Measurements from ENCODE around the gene PSMC6.
A peak's percentile ranks its signal among the peaks of the same experiment; 100 is the strongest.
"Not testable (repeated sequence)": the region's sequence is repeated elsewhere in the genome, so short reads cannot be mapped to it uniquely, and the experiment has no call there.

Gene PSMC6

GRCh38 chr14:52729035-52729434, 22.0 kb downstream of the PSMC6 start:
- not testable (repeated sequence) for H2BK12ac ChIP-seq (ENCODE audit: low read length); H3K4me3 ChIP-seq (ENCODE audit: low read length in 2 of 2); H4K8ac ChIP-seq (ENCODE audit: low read depth, low read length); H3K79me1 ChIP-seq (ENCODE audit: low read depth, low read length); H3K9me3 ChIP-seq (replicated peaks in 1 of 2; ENCODE audit: control insufficient read depth in 2 of 2, insufficient read depth in 1 of 2, low read depth in 1 of 2, low read length in 2 of 2); H3K27ac ChIP-seq (replicated peaks; ENCODE audit: low read length); H4K91ac ChIP-seq (ENCODE audit: low read depth, low read length, poor library complexity); H2AFZ ChIP-seq (ENCODE audit: low read length); DNase-seq (ENCODE audit: low spot score); H3K18ac ChIP-seq (ENCODE audit: low read length); H3K23ac ChIP-seq (ENCODE audit: low read depth, low read length, poor library complexity); H3K9ac ChIP-seq (ENCODE audit: low read depth, low read length, poor library complexity); H2BK120ac ChIP-seq (ENCODE audit: low read depth, low read length); H3K27me3 ChIP-seq (ENCODE audit: control insufficient read depth in 3 of 3, insufficient read depth in 3 of 3, low read depth in 1 of 3, low read length in 3 of 3); H2BK15ac ChIP-seq (ENCODE audit: low read length); H3K4me1 ChIP-seq (ENCODE audit: control insufficient read depth in 2 of 2, insufficient read depth in 1 of 2, low read depth in 1 of 2, low read length in 2 of 2); H2AK5ac ChIP-seq (ENCODE audit: low read depth, low read length); H3K4ac ChIP-seq (ENCODE audit: low read length); H3K14ac ChIP-seq (ENCODE audit: low read length); H3K4me2 ChIP-seq (ENCODE audit: insufficient read depth, low read length, poor library complexity, severe bottlenecking); H2BK5ac ChIP-seq (ENCODE audit: low read length)
- H3K36me3 ChIP-seq (replicated peaks in 1 of 2; ENCODE audit: control insufficient read depth in 2 of 2, insufficient read depth in 2 of 2, low read length in 2 of 2): peaks cover 11 to 78% of the 10 kb centered on the region in 2 donors
- no CpG with 5 or more reads among the region's 15 CpGs for WGBS, 2 donors (ENCODE audit: extremely low coverage in 2 of 2, insufficient read length in 2 of 2, insufficient replicate concordance in 1 of 2)

GRCh38 chr14:52729585-52729924, 22.6 kb downstream of the PSMC6 start:
- peaks cover 2 to 6% of the 10 kb centered on the region in 2 donors for H3K4me1 ChIP-seq (ENCODE audit: control insufficient read depth in 2 of 2, insufficient read depth in 1 of 2, low read depth in 1 of 2, low read length in 2 of 2)
- H2BK5ac ChIP-seq (ENCODE audit: low read length): no peak overlapping the region
- no peak overlapping the region for H3K27ac ChIP-seq (replicated peaks; ENCODE audit: low read length)
- no peak for DNase-seq (ENCODE audit: low spot score)
- H2AK5ac ChIP-seq (ENCODE audit: low read depth, low read length): no peak overlapping the region
- H3K4me3 ChIP-seq (ENCODE audit: low read length in 2 of 2): peak overlapping the region in 1 of 2 donors; percentile 24
- no peaks in the 10 kb centered on the region for H3K27me3 ChIP-seq (ENCODE audit: control insufficient read depth in 3 of 3, insufficient read depth in 3 of 3, low read depth in 1 of 3, low read length in 3 of 3)
- no CpG with 5 or more reads among the region's 8 CpGs for WGBS, 2 donors (ENCODE audit: extremely low coverage in 2 of 2, insufficient read length in 2 of 2, insufficient replicate concordance in 1 of 2)
- H3K36me3 ChIP-seq (replicated peaks in 1 of 2; ENCODE audit: control insufficient read depth in 2 of 2, insufficient read depth in 2 of 2, low read length in 2 of 2): peaks cover 8 to 78% of the 10 kb centered on the region in 2 donors
- H2BK12ac ChIP-seq (ENCODE audit: low read length): no peak overlapping the region
- no peak overlapping the region for H2BK120ac ChIP-seq (ENCODE audit: low read depth, low read length)
- no peak overlapping the region for H4K91ac ChIP-seq (ENCODE audit: low read depth, low read length, poor library complexity)
- no peak overlapping the region for H3K14ac ChIP-seq (ENCODE audit: low read length)
- H3K4me2 ChIP-seq (ENCODE audit: insufficient read depth, low read length, poor library complexity, severe bottlenecking): no peak overlapping the region
- peak overlapping the region; percentile 99 for H3K23ac ChIP-seq (ENCODE audit: low read depth, low read length, poor library complexity)
- H3K4ac ChIP-seq (ENCODE audit: low read length): no peak overlapping the region
- no peak overlapping the region for H4K8ac ChIP-seq (ENCODE audit: low read depth, low read length)
- H2BK15ac ChIP-seq (ENCODE audit: low read length): no peak overlapping the region
- H3K9me3 ChIP-seq (replicated peaks in 1 of 2; ENCODE audit: control insufficient read depth in 2 of 2, insufficient read depth in 1 of 2, low read depth in 1 of 2, low read length in 2 of 2): peaks cover 2 to 11% of the 10 kb centered on the region in 2 donors
- no peak overlapping the region for H3K9ac ChIP-seq (ENCODE audit: low read depth, low read length, poor library complexity)
- no peak overlapping the region for H3K18ac ChIP-seq (ENCODE audit: low read length)
- H2AFZ ChIP-seq (ENCODE audit: low read length): peak overlapping the region; percentile 49
- peaks cover 4% of the 10 kb centered on the region for H3K79me1 ChIP-seq (ENCODE audit: low read depth, low read length)

- Histone ChIP-seq H2BK12ac (ENCODE audit: low read length) (peak within 1 kb of the TSS; percentile 73), H3K36me3 (replicated peaks in 1 of 2; ENCODE audit: control insufficient read depth in 2 of 2, insufficient read depth in 2 of 2, low read length in 2 of 2) (peaks cover 6 to 74% of the 10 kb centered on the region in 2 donors), H3K4ac (ENCODE audit: low read length) (peak within 1 kb of the TSS; percentile 89), H3K4me1 (ENCODE audit: control insufficient read depth in 2 of 2, insufficient read depth in 1 of 2, low read depth in 1 of 2, low read length in 2 of 2) (peaks cover 2 to 6% of the 10 kb centered on the region in 2 donors), H4K91ac (ENCODE audit: low read depth, low read length, poor library complexity) (peak within 1 kb of the TSS; percentile 53), H3K27ac (replicated peaks; ENCODE audit: low read length) (peak within 1 kb of the TSS; percentile 83), H3K4me3 (ENCODE audit: low read length in 2 of 2) (peak within 1 kb of the TSS; percentile 99), H2BK15ac (ENCODE audit: low read length) (peak within 1 kb of the TSS; percentile 96), H3K27me3 (ENCODE audit: control insufficient read depth in 3 of 3, insufficient read depth in 3 of 3, low read depth in 1 of 3, low read length in 3 of 3) (no peaks in the 10 kb centered on the region), H3K9me3 (replicated peaks in 1 of 2; ENCODE audit: control insufficient read depth in 2 of 2, insufficient read depth in 1 of 2, low read depth in 1 of 2, low read length in 2 of 2) (peaks cover 2 to 11% of the 10 kb centered on the region in 2 donors), H3K79me1 (ENCODE audit: low read depth, low read length) (peaks cover 4% of the 10 kb centered on the region), H3K4me2 (ENCODE audit: insufficient read depth, low read length, poor library complexity, severe bottlenecking) (peak within 1 kb of the TSS; percentile 61), H3K14ac (ENCODE audit: low read length) (peak within 1 kb of the TSS; percentile 100), H4K8ac (ENCODE audit: low read depth, low read length) (peak within 1 kb of the TSS; percentile 43), H3K18ac (ENCODE audit: low read length) (peak within 1 kb of the TSS; percentile 99), H2BK120ac (ENCODE audit: low read depth, low read length) (no peak within 1 kb of the TSS), H3K23ac (ENCODE audit: low read depth, low read length, poor library complexity) (peak within 1 kb of the TSS; percentile 99), H3K9ac (ENCODE audit: low read depth, low read length, poor library complexity) (peak within 1 kb of the TSS; percentile 98), H2AFZ (ENCODE audit: low read length) (peak within 1 kb of the TSS; percentile 99), H2AK5ac (ENCODE audit: low read depth, low read length) (peak within 1 kb of the TSS; percentile 90), H2BK5ac (ENCODE audit: low read length) (no peak within 1 kb of the TSS)
- no CpG with 5 or more reads among the region's 72 CpGs for WGBS, 2 donors (ENCODE audit: extremely low coverage in 2 of 2, insufficient read length in 2 of 2, insufficient replicate concordance in 1 of 2)
- peak; percentile 97 for DNase-seq (ENCODE audit: low spot score)
Observed at GRCh38 chr14:52729925-52730708, 23.1 kb downstream of the PSMC6 start, which contains the start of gene STYX. Gene STYX, plus strand, starts transcription at chr14:52730166. Its CDS starts 309 bp downstream, at chr14:52730475.

GRCh38 chr14:52730709-52731111, 23.7 kb downstream of the PSMC6 start:
- peak overlapping the region; percentile 98 for H3K9ac ChIP-seq (ENCODE audit: low read depth, low read length, poor library complexity)
- H3K27ac ChIP-seq (replicated peaks; ENCODE audit: low read length): peak overlapping the region; percentile 83
- peak overlapping the region; percentile 99 for H3K18ac ChIP-seq (ENCODE audit: low read length)
- no peak for DNase-seq (ENCODE audit: low spot score)
- no peak overlapping the region for H2BK12ac ChIP-seq (ENCODE audit: low read length)
- no peak overlapping the region for H2AK5ac ChIP-seq (ENCODE audit: low read depth, low read length)
- H3K27me3 ChIP-seq (ENCODE audit: control insufficient read depth in 3 of 3, insufficient read depth in 3 of 3, low read depth in 1 of 3, low read length in 3 of 3): no peaks in the 10 kb centered on the region
- peak overlapping the region; percentile 61 for H3K4me2 ChIP-seq (ENCODE audit: insufficient read depth, low read length, poor library complexity, severe bottlenecking)
- H3K14ac ChIP-seq (ENCODE audit: low read length): no peak overlapping the region
- H3K4me1 ChIP-seq (ENCODE audit: control insufficient read depth in 2 of 2, insufficient read depth in 1 of 2, low read depth in 1 of 2, low read length in 2 of 2): peaks cover 2 to 6% of the 10 kb centered on the region in 2 donors
- peaks cover 2 to 11% of the 10 kb centered on the region in 2 donors for H3K9me3 ChIP-seq (replicated peaks in 1 of 2; ENCODE audit: control insufficient read depth in 2 of 2, insufficient read depth in 1 of 2, low read depth in 1 of 2, low read length in 2 of 2)
- peak overlapping the region; percentile 96 for H2BK15ac ChIP-seq (ENCODE audit: low read length)
- no peak overlapping the region for H2BK120ac ChIP-seq (ENCODE audit: low read depth, low read length)
- no peak overlapping the region for H3K4ac ChIP-seq (ENCODE audit: low read length)
- H3K79me1 ChIP-seq (ENCODE audit: low read depth, low read length): peaks cover 4% of the 10 kb centered on the region
- H2AFZ ChIP-seq (ENCODE audit: low read length): peak overlapping the region; percentile 99
- H3K36me3 ChIP-seq (replicated peaks in 1 of 2; ENCODE audit: control insufficient read depth in 2 of 2, insufficient read depth in 2 of 2, low read length in 2 of 2): peaks cover 6 to 71% of the 10 kb centered on the region in 2 donors
- H2BK5ac ChIP-seq (ENCODE audit: low read length): no peak overlapping the region
- WGBS, 2 donors (ENCODE audit: extremely low coverage in 2 of 2, insufficient read length in 2 of 2, insufficient replicate concordance in 1 of 2): no CpG with 5 or more reads among the region's 11 CpGs
- no peak overlapping the region for H4K8ac ChIP-seq (ENCODE audit: low read depth, low read length)
- no peak overlapping the region for H4K91ac ChIP-seq (ENCODE audit: low read depth, low read length, poor library complexity)
- peak overlapping the region; percentile 99 for H3K4me3 ChIP-seq (ENCODE audit: low read length in 2 of 2)
- no peak overlapping the region for H3K23ac ChIP-seq (ENCODE audit: low read depth, low read length, poor library complexity)

Data from neuronal stem cell (in vitro differentiated cells).